Rectal smooth muscle tissue (tissue), 1 donor: ENCODE measurements around the gene ZFHX2.

Source experiments
- H3K27ac ChIP-seq: one replicate; pipeline ENCODE4 v1.7.0; 2013; ENCODE audit warnings: low read depth, low read length, inconsistent platforms
- H3K27me3 ChIP-seq: one replicate; pipeline ENCODE4 v1.7.0; 2013; ENCODE audit warnings: low read length; ENCODE audit not compliant: control insufficient read depth, insufficient read depth
- H3K36me3 ChIP-seq: one replicate; pipeline ENCODE4 v1.7.0; 2013; ENCODE audit warnings: low read length; ENCODE audit not compliant: control insufficient read depth, insufficient read depth
- H3K4me1 ChIP-seq: one replicate; pipeline ENCODE4 v1.7.0; 2013; ENCODE audit warnings: low read length; ENCODE audit not compliant: control insufficient read depth, insufficient read depth
- H3K4me3 ChIP-seq: one replicate; pipeline ENCODE4 v1.7.0; 2013; ENCODE audit warnings: low read length
- H3K9ac ChIP-seq: one replicate; pipeline ENCODE4 v1.7.0; 2013; ENCODE audit warnings: low read length

ZFHX2 gene

GRCh38 chr14:23569443-23570151 is 18.0 kb upstream of the ZFHX2 start:
- Histone ChIP-seq H3K27me3 (no peaks in the 10 kb centered on the region), H3K4me1 (peaks cover 3% of the 10 kb centered on the region), H3K27ac (no peak overlapping the region), H3K9ac (no peak overlapping the region), H3K4me3 (no peak overlapping the region), H3K36me3 (peaks cover 3% of the 10 kb centered on the region)

GRCh38 chr14:23568600-23569331 is 17.2 kb upstream of the ZFHX2 start:
- no peak overlapping the region for H3K9ac ChIP-seq
- H3K4me3 ChIP-seq = no peak overlapping the region
- peaks cover 3% of the 10 kb centered on the region for H3K36me3 ChIP-seq
- H3K27me3 ChIP-seq = no peaks in the 10 kb centered on the region
- H3K27ac ChIP-seq = no peak overlapping the region
- peaks cover 3% of the 10 kb centered on the region for H3K4me1 ChIP-seq

GRCh38 chr14:23568021-23568599 is 16.5 kb upstream of the ZFHX2 start:
- no peaks in the 10 kb centered on the region for H3K27me3 ChIP-seq
- H3K4me3 ChIP-seq = peak overlapping the region; percentile 90
- H3K9ac ChIP-seq = no peak overlapping the region
- peaks cover 3% of the 10 kb centered on the region for H3K4me1 ChIP-seq
- no peak overlapping the region for H3K27ac ChIP-seq
- H3K36me3 ChIP-seq = peaks cover 7% of the 10 kb centered on the region

GRCh38 chr14:23567186-23568020 is 15.8 kb upstream of the ZFHX2 start, which contains the start of gene AP1G2:
TSS of gene AP1G2 (minus strand) at chr14:23567791. CDS start at chr14:23567314, 477 bp downstream.
- H3K4me1 ChIP-seq = peaks cover 3% of the 10 kb centered on the region
- H3K36me3 ChIP-seq = peaks cover 7% of the 10 kb centered on the region
- no peaks in the 10 kb centered on the region for H3K27me3 ChIP-seq
- H3K4me3 ChIP-seq = peak within 1 kb of the TSS; percentile 90
- H3K9ac ChIP-seq = peak within 1 kb of the TSS; percentile 78
- peak within 1 kb of the TSS; percentile 4 for H3K27ac ChIP-seq

GRCh38 chr14:23566778-23567185 is 15.2 kb upstream of the ZFHX2 start:
- H3K36me3 ChIP-seq = peaks cover 12% of the 10 kb centered on the region
- H3K27me3 ChIP-seq = no peaks in the 10 kb centered on the region
- peaks cover 3% of the 10 kb centered on the region for H3K4me1 ChIP-seq
- no peak overlapping the region for H3K27ac ChIP-seq
- H3K4me3 ChIP-seq = peak overlapping the region; percentile 90
- H3K9ac ChIP-seq = peak overlapping the region; percentile 78

- Histone ChIP-seq H3K4me1 (peaks cover 3% of the 10 kb centered on the region), H3K36me3 (peaks cover 16% of the 10 kb centered on the region), H3K4me3 (peak overlapping the region; percentile 90), H3K27me3 (no peaks in the 10 kb centered on the region), H3K27ac (no peak overlapping the region), H3K9ac (no peak overlapping the region)
Measured at GRCh38 chr14:23566112-23566777, 14.7 kb upstream of the ZFHX2 start.

- Histone ChIP-seq H3K27ac (no peak overlapping the region), H3K36me3 (peaks cover 19% of the 10 kb centered on the region), H3K4me1 (peaks cover 3% of the 10 kb centered on the region), H3K9ac (no peak overlapping the region), H3K4me3 (no peak overlapping the region), H3K27me3 (no peaks in the 10 kb centered on the region)
Measured at GRCh38 chr14:23565626-23566025, 14.1 kb upstream of the ZFHX2 start.

- no peak overlapping the region for H3K9ac ChIP-seq
- H3K27ac ChIP-seq = no peak overlapping the region
- peaks cover 23% of the 10 kb centered on the region for H3K36me3 ChIP-seq
- no peaks in the 10 kb centered on the region for H3K27me3 ChIP-seq
- H3K4me3 ChIP-seq = no peak overlapping the region
- H3K4me1 ChIP-seq = peaks cover 3% of the 10 kb centered on the region
Measured at GRCh38 chr14:23564876-23565275, 13.3 kb upstream of the ZFHX2 start.

GRCh38 chr14:23564181-23564812 is 12.7 kb upstream of the ZFHX2 start:
- Histone ChIP-seq H3K9ac (no peak overlapping the region), H3K27me3 (no peaks in the 10 kb centered on the region), H3K36me3 (peaks cover 23% of the 10 kb centered on the region), H3K4me1 (peaks cover 3% of the 10 kb centered on the region), H3K27ac (no peak overlapping the region), H3K4me3 (no peak overlapping the region)

- H3K4me1 ChIP-seq = peaks cover 3% of the 10 kb centered on the region
- no peak overlapping the region for H3K9ac ChIP-seq
- H3K4me3 ChIP-seq = no peak overlapping the region
- no peak overlapping the region for H3K27ac ChIP-seq
- no peaks in the 10 kb centered on the region for H3K27me3 ChIP-seq
- H3K36me3 ChIP-seq = peaks cover 25% of the 10 kb centered on the region
Measured at GRCh38 chr14:23563473-23564180, 12.1 kb upstream of the ZFHX2 start.
